K562 (cell line): ENCODE results near the gene CHSY1. TPM values are rescaled to one million over a fixed set of nuclear protein-coding genes. Genes with fewer than 3 reads are reported as not detected.

ENCODE experiments used
- GTF2F1 ChIP-seq: IDR thresholded peaks from 2 replicates; pipeline ENCODE4 v1.6.1; 2011; ENCODE audit warnings: low read depth, low read length, improper control_type of control experiment
- IFI16 ChIP-seq: fragments of 250-450 bp; sonication (Bioruptor Pico); IDR thresholded peaks from 2 replicates; pipeline ENCODE4 v2.1.2; 2022; ENCODE audit warnings: mild to moderate bottlenecking, inconsistent platforms
- MAFF ChIP-seq: IDR thresholded peaks from 2 replicates; pipeline ENCODE4 v1.6.1; 2012; ENCODE audit warnings: low read length, improper control_type of control experiment
- PHF20 ChIP-seq: fragments of 450-650 bp; IDR thresholded peaks from 2 replicates; pipeline ENCODE4 v1.6.1; 2018; ENCODE audit not compliant: partially characterized antibody
- PTBP1 ChIP-seq: fragments of 200-400 bp; formaldehyde crosslinking; IDR thresholded peaks from 2 replicates; pipeline ENCODE4 v1.6.1; 2017; ENCODE audit warnings: low read depth, low read length
- RBM15 ChIP-seq: fragments of 200-400 bp; formaldehyde crosslinking; IDR thresholded peaks from 2 replicates; pipeline ENCODE4 v1.6.1; 2018; ENCODE audit warnings: mild to moderate bottlenecking, low read length, moderate library complexity; ENCODE audit not compliant: insufficient read depth
- SRF ChIP-seq, 2 experiments: fragments of 250-450, 450-650 bp in 1 of 2; sonication (Bioruptor Pico) in 1 of 2; sonication (generic) in 1 of 2; formaldehyde crosslinking; IDR thresholded peaks; 2 replicates each; pipeline versions ENCODE4 v1.5.0 to v1.5.1; 2020 to 2022; ENCODE audit warnings: mild to moderate bottlenecking in 1 of 2, missing genetic modification reagents in 1 of 2
- U2AF2 ChIP-seq: fragments of 200-400 bp; formaldehyde crosslinking; optimal IDR thresholded peaks from 2 replicates; pipeline ENCODE3; 2017; ENCODE audit warnings: low read depth, mild to moderate bottlenecking, low read length
- ZNF3 ChIP-seq: fragments of 250-450 bp; sonication (Bioruptor Pico); IDR thresholded peaks from 2 replicates; pipeline ENCODE4 v1.5.0; 2021; ENCODE audit warnings: mild to moderate bottlenecking, moderate library complexity
- ZNF384 ChIP-seq: IDR thresholded peaks from 2 replicates; pipeline ENCODE4 v1.6.1; 2012; ENCODE audit warnings: low read depth, low read length, improper control_type of control experiment
- ZNF644 ChIP-seq: fragments of 200-800 bp; sonication (Bioruptor generic); IDR thresholded peaks from 2 replicates; pipeline ENCODE4 v1.6.1; 2016; ENCODE audit warnings: low read depth, missing genetic modification characterization, missing compliant biosample characterization
- polyA plus RNA-seq, 8 experiments: library from polyadenylated mRNA; depleted of rRNA in 4 of 8; stranded (reverse) in 5 of 8; unstranded in 3 of 8; fragments of >200 nt; fragmentation: Nextera tagmentation in 2 of 8; fragmentation: Illumina TruSeq in 1 of 8; extraction: Ambion mirVana in 2 of 8; extraction: Trizol in 1 of 8; gene quantifications; 2 replicates each; pipeline versions ENCODE4 v1.2.1 to v1.2.3, GENCODE V29; 2011 to 2014; ENCODE audit warnings: inconsistent platforms in 1 of 8, missing spikeins in 1 of 8
- total RNA-seq, 7 experiments: library from RNA; depleted of rRNA in 6 of 7; stranded (reverse); fragments of >200 nt in 6 of 7; fragmentation: Illumina TruSeq in 2 of 7; extraction: Trizol in 2 of 7; gene quantifications; 2 replicates each; pipeline versions ENCODE4 v1.2.1 to v1.2.3, GENCODE V29; 2011 to 2021; ENCODE audit warnings: low replicate concordance in 1 of 7
- TF ChIP-seq, protein P1 (sequence below), 2 experiments: fragments of 450-650 bp in 1 of 2; sonication (generic) in 1 of 2; formaldehyde crosslinking in 1 of 2; IDR thresholded peaks in 1 of 2; conservative IDR thresholded peaks in 1 of 2; 2 replicates each; pipeline versions ENCODE4 v1.6.1 to v1.8.1; 2016 to 2023; ENCODE audit warnings: mild to moderate bottlenecking in 2 of 2, moderate library complexity in 2 of 2, inconsistent platforms in 1 of 2, missing genetic modification reagents in 1 of 2
- TF ChIP-seq, protein P2 (sequence below), 3 experiments: fragments of 200-800 bp in 1 of 3; fragments of 250-450 bp in 1 of 3; fragments of 450-650 bp in 1 of 3; sonication (Bioruptor Pico) in 1 of 3; sonication (Bioruptor generic) in 1 of 3; formaldehyde crosslinking in 1 of 3; IDR thresholded peaks; 2 replicates each; pipeline versions ENCODE4 v1.6.1 to v1.8.0; 2016 to 2022; ENCODE audit warnings: mild to moderate bottlenecking in 2 of 3, missing genetic modification characterization in 2 of 3, missing compliant biosample characterization in 1 of 3, moderate library complexity in 1 of 3
- TF ChIP-seq, protein P3 (sequence below): fragments of 200-800 bp; sonication (Bioruptor generic); IDR thresholded peaks from 2 replicates; pipeline ENCODE4 v1.6.1; 2017; ENCODE audit warnings: missing genetic modification characterization, missing compliant biosample characterization
- TF ChIP-seq, protein P4 (sequence below): IDR thresholded peaks from 2 replicates; pipeline ENCODE4 v1.6.1; 2014; ENCODE audit warnings: antibody characterized with exemption
- TF ChIP-seq, protein P5 (sequence below): sonication (generic); formaldehyde crosslinking; IDR thresholded peaks from 2 replicates; pipeline ENCODE4 v1.8.0; 2022; ENCODE audit warnings: mild to moderate bottlenecking, missing genetic modification reagents
- TF ChIP-seq, protein P6 (sequence below): fragments of 250-450 bp; sonication (Bioruptor Pico); IDR thresholded peaks from 2 replicates; pipeline ENCODE4 v1.8.0; 2021; ENCODE audit warnings: moderate library complexity, mild to moderate bottlenecking, inconsistent platforms

The CHSY1 gene
- total and polyA plus RNA-seq, 9 of the 15 experiments (the other 6 are each of a cell fraction or from before 2014, with no cell fraction given) = 7.0 to 16.4 (median 13.4) TPM

DNA sequence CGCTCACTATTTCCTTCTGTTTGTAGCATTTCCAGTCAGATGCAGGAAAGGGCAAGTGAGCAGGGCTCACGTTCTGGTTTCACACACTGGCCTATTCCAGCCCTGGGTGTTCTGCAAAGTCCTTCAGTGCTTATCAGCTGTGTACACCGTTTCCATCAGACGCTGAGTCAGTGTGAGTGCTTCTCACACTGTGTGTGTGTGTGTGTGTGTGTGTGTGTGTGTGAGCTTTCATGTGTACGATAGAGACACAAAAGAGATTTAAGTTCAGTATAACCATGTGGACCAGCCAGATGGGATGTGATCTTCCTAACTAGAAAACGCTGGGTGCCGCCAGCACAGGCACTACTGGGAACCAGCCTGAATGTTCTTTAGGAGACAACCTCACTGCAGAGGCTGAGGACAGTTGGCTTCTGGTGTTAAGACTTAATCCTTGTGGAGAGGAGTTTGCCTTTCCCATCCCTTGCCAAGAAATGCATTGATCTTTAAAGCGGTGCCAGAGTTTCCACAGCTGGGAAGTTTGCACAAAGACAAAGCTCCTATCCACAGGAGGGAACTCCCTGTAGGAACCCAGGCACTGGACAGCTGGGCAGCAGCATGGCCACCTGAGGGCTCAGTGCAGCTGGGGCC is 3.9 kb upstream of the CHSY1 start (continued):
- TF ChIP-seq, protein P1, sequence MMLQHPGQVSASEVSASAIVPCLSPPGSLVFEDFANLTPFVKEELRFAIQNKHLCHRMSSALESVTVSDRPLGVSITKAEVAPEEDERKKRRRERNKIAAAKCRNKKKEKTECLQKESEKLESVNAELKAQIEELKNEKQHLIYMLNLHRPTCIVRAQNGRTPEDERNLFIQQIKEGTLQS (IDR thresholded peaks at IDR 0.05) = peak; percentile 84
- TF ChIP-seq, protein P1 (CRISPR knock-in tag; conservative IDR thresholded peaks at IDR 0.05) = peak; percentile 49; the same call in 1 of the 2 replicates
- no peak for TF ChIP-seq PTBP1
- peak; percentile 68 for TF ChIP-seq PHF20
- TF ChIP-seq, protein P2, sequence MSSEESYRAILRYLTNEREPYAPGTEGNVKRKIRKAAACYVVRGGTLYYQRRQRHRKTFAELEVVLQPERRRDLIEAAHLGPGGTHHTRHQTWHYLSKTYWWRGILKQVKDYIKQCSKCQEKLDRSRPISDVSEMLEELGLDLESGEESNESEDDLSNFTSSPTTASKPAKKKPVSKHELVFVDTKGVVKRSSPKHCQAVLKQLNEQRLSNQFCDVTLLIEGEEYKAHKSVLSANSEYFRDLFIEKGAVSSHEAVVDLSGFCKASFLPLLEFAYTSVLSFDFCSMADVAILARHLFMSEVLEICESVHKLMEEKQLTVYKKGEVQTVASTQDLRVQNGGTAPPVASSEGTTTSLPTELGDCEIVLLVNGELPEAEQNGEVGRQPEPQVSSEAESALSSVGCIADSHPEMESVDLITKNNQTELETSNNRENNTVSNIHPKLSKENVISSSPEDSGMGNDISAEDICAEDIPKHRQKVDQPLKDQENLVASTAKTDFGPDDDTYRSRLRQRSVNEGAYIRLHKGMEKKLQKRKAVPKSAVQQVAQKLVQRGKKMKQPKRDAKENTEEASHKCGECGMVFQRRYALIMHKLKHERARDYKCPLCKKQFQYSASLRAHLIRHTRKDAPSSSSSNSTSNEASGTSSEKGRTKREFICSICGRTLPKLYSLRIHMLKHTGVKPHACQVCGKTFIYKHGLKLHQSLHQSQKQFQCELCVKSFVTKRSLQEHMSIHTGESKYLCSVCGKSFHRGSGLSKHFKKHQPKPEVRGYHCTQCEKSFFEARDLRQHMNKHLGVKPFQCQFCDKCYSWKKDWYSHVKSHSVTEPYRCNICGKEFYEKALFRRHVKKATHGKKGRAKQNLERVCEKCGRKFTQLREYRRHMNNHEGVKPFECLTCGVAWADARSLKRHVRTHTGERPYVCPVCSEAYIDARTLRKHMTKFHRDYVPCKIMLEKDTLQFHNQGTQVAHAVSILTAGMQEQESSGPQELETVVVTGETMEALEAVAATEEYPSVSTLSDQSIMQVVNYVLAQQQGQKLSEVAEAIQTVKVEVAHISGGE (CRISPR knock-in tag; IDR thresholded peaks at IDR 0.05) = 0 out of 6 replicates have a peak, but pooled peaks of 1 of the 3 experiments have one; percentile 49
- TF ChIP-seq U2AF2 = no peak
- TF ChIP-seq, protein P3, sequence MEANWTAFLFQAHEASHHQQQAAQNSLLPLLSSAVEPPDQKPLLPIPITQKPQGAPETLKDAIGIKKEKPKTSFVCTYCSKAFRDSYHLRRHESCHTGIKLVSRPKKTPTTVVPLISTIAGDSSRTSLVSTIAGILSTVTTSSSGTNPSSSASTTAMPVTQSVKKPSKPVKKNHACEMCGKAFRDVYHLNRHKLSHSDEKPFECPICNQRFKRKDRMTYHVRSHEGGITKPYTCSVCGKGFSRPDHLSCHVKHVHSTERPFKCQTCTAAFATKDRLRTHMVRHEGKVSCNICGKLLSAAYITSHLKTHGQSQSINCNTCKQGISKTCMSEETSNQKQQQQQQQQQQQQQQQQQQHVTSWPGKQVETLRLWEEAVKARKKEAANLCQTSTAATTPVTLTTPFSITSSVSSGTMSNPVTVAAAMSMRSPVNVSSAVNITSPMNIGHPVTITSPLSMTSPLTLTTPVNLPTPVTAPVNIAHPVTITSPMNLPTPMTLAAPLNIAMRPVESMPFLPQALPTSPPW (CRISPR knock-in tag) = peak; percentile 43; the same call in 1 of the 2 replicates
- TF ChIP-seq IFI16 (CRISPR knock-in tag) = no peak
- 0 out of 2 replicates have a peak, but pooled peaks have one; percentile 47 for TF ChIP-seq ZNF644 (tag)
- peak; percentile 90 for TF ChIP-seq MAFF
- TF ChIP-seq, protein P4, sequence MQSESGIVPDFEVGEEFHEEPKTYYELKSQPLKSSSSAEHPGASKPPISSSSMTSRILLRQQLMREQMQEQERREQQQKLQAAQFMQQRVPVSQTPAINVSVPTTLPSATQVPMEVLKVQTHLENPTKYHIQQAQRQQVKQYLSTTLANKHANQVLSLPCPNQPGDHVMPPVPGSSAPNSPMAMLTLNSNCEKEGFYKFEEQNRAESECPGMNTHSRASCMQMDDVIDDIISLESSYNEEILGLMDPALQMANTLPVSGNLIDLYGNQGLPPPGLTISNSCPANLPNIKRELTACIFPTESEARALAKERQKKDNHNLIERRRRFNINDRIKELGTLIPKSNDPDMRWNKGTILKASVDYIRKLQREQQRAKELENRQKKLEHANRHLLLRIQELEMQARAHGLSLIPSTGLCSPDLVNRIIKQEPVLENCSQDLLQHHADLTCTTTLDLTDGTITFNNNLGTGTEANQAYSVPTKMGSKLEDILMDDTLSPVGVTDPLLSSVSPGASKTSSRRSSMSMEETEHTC = peak; percentile 57; the same call in 1 of the 2 replicates
- TF ChIP-seq SRF (CRISPR knock-in tag; IDR thresholded peaks at IDR 0.05) = no peak
- no peak for TF ChIP-seq GTF2F1
- no peak for TF ChIP-seq RBM15
- TF ChIP-seq ZNF384 = no peak
- TF ChIP-seq ZNF3 (CRISPR knock-in tag) = no peak
- TF ChIP-seq, protein P5, sequence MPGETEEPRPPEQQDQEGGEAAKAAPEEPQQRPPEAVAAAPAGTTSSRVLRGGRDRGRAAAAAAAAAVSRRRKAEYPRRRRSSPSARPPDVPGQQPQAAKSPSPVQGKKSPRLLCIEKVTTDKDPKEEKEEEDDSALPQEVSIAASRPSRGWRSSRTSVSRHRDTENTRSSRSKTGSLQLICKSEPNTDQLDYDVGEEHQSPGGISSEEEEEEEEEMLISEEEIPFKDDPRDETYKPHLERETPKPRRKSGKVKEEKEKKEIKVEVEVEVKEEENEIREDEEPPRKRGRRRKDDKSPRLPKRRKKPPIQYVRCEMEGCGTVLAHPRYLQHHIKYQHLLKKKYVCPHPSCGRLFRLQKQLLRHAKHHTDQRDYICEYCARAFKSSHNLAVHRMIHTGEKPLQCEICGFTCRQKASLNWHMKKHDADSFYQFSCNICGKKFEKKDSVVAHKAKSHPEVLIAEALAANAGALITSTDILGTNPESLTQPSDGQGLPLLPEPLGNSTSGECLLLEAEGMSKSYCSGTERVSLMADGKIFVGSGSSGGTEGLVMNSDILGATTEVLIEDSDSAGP (CRISPR knock-in tag) = 0 out of 2 replicates have a peak, but pooled peaks have one; percentile 22
- TF ChIP-seq, protein P6, sequence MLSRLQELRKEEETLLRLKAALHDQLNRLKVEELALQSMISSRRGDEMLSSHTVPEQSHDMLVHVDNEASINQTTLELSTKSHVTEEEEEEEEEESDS (CRISPR knock-in tag) = no peak
